Eye (tissue), 1 donor: ENCODE measurements around the gene PTPN12.
A peak's percentile ranks its signal among the peaks of the same experiment; 100 is the strongest.
"Not testable (repeated sequence)": the region's sequence is repeated elsewhere in the genome, so short reads cannot be mapped to it uniquely, and the experiment has no call there.

Source experiments
- DNase-seq: peaks from one replicate; pipeline ENCODE4 v3.0.0-alpha.2; 2015

The PTPN12 gene

DNA sequence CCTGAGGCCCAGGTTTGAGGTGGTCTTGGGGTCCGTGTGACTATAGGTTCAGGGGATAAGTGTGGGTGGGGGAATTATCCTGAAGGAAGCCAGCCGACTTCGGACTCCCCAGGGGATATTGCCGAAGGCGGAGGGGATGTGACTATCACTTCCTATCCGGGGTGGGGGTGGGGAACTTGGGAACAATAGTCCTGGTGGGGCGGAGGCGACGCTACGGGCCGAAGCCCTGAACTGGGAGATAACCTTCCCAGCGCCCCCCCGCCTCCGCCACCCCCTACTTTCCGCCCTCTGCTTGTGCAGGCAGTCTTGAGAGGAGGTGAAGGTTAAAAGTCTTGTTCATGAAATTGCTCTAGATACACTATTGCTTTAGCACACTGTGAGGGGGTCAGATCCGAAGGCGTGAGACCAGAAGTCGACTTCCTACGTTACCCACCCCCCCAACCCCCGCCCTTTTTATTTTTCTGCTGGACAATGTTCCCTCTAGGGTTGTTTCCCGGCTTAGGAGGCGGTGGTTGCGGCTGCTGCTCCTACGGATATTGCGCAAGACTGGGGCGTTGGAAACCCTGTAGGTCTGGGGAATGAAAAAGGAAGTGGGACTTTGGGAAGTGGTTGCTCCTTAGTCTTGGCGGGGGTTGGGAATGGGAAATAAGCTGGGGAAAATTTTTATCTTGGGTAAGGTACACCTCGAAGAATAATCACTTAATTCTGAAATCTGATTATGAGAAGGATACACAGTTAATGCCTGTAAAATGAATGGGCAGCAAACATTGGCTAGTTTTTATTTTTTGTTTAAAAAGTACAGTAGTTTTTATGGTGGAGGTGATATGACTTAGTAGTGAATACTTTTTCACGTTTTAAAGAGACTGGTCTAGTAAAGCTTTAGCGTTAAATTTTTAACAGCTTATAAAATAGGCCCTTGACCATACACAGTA lies 1.5 kb downstream of the PTPN12 start:
- peak; percentile 87 for DNase-seq

DNA sequence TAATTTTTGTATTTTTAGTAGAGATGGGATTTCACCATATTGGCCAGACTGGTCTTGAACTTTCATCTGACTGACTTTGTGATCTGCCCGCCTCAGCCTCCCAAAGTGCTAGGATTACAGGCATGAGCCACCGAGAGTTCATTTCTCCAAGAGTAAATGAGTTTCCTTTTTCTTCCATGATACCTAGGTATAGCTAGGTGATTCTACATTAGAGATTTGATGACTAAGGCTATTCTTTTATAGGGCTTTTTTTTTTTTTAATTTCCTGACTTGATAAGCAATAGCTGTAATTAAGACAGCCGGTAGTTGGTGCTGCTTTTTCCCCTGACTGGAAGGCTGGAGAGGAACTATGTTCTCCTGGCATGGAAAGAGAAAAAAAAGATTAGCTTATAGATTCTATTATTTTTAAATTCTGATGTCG lies 3.3 kb downstream of the PTPN12 start:
- DNase-seq, result no peak

DNA sequence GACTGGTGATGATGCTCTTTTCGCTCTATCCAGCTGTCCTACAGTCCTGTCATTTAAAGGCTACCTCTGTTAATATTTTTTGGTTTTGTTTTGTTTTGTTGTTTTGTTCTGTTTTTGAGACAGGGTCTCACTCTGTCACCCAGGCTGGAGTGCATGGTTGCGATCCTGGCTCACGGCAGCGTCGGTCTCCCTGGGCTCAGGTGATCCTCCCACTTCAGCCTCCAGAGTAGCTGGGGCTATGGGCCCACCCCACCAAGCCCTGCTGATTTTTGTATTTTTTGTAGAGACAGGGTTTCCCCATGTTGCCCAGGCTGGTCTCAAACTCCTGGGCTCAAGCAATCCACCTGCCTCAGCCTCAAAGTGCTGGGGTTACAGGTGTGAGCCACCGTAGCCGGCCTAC lies 3.9 kb downstream of the PTPN12 start:
- DNase-seq, result not testable (repeated sequence)

DNA sequence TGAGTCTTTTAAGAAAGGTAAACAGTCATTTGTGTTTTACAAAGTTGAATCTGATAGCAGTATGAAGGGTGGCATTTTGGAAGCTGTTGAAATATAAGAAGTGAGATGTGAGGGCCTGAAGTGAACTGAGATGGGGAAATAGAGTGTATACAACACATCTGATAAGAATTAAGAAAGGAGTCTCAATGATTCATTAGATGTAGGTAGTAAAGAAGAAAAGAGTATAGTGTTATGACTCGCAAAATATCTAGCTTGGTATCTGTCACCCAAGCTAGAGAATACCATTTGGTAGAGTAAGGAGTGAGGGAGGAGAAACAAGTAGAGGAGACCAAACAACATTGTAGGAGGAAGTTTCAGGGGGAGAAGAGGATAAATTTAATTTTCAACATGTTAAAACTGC lies 5.3 kb downstream of the PTPN12 start:
- no peak for DNase-seq

DNA sequence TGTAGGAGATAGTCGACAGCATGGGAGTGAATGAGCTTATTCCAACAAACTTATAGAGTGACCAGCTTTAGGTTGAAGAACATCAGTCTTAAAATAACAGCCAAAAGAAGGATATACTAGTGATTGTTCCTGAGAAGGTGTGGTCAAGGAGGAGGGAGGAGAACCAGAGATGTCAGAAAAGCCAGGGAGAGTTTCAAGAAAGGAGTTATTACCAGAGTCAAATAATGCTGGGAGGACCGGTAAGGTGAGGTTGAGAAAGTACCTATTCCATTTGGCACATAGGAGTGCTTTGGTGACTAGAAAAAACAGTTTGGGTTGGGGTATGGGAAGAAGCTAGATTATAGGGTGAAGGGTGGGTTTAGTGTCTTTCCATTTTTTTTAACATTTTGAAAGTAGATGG lies 5.8 kb downstream of the PTPN12 start:
- DNase-seq, result no peak

DNA sequence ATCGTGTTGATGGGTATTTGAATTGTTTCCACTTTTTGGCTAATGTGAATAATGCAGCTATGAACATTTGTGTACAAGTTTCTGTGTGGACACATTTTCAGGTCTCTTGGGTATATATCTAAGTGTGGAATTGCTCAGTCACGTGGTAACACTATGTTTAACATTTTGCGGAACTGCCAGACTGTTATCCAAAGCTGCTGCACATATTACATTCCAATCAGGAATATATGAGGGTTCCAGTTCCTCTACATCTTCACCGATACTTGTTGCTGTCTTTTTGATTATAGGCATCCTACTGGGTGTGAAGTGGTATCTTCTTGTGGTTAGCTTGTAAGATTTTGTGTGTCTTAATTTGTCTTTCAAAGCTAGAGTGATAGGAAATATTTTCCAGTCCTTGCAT lies 6.8 kb downstream of the PTPN12 start:
- no peak for DNase-seq

DNA sequence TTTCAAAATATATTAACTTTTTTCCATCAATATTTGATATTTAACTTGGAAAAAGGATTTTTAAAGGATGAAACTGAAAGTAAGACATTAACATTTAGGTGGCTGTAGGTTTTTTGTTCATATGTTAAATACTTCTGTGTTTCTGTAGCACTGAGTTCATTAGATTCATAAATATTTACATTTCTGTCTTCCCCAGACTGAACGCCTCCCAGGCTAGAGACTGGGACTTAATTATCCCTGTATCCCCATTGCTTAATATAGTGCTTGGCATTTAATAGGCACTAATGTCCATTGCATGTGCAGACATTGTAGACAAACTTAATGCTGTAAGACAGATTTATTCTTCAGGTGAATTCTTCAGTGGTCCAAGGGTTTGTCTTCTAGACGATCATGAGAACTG lies 7.4 kb downstream of the PTPN12 start:
- no peak for DNase-seq

DNA sequence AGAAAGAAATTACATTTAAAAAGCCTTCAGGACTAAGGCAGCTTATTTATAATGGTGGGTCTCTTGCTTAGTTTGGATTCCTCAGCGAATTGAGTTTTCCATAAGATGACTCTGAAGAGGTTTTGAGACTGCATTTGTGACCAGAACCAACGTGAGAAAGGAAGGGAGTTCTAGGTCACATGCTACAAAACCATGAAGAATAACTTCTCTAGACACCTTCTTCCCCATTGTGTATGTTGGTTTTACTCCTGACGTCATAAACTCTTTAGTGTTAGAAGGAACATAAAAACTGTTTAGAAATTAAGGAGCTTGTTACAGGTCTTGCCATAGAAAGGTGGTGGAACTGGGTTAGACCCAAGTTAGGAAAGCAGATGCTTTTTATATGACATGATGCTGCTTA lies 11.1 kb downstream of the PTPN12 start:
- DNase-seq, result no peak

DNA sequence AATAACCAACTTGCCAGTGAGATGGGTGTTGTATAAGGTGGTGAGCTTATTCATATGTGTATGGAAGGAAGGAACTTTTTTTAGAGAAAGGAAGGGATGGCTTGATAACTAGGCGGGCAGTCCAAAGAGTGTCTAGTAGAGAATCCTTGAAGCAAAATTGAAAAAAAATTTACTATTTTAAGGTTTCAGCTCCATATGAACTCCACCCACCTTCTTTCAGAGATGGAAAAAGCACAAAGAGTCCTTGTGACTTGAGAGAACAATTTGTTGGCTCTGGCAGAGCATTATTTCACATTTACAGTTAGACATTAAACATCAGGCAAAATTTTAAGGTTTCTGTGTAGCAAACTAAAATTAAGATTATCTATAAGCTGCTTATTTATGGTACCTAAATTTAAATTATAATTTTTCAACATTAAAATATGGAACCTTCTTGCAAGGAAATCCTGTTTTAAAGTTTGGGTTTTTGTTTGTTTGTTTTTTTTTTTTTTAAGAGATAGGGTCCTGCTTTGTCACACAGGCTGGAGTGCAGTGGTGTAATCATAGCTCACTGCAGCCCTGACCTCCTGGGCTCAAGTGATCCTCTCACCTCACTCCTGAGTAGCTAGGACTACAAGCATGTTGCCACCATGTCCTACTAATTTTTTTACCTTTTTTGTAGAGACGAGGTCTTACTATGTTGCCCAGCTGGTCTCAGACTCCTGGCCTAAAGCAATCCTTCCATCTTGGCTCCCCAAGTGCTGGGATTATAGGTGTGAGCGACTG lies 12.2 kb downstream of the PTPN12 start:
- no peak for DNase-seq

DNA sequence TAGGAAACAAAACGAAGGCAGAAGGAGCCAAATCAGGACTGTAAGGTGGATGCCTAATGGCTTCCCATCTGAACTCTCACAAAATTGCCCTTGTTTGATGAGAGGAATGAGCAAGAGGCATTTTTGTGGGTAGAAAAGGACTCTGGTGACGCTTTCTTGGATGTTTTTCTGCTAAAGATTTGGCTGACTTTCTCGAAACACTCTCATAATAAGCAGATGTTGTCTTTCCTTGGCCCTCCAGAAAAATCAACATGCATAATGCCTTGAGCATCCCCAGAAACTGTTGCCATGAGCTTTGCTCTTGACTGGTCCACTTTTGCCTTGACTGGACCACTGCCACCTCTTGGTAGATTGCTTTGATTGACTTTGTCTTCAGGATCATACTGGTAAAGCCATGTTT lies 13.5 kb downstream of the PTPN12 start:
- DNase-seq, result no peak

DNA sequence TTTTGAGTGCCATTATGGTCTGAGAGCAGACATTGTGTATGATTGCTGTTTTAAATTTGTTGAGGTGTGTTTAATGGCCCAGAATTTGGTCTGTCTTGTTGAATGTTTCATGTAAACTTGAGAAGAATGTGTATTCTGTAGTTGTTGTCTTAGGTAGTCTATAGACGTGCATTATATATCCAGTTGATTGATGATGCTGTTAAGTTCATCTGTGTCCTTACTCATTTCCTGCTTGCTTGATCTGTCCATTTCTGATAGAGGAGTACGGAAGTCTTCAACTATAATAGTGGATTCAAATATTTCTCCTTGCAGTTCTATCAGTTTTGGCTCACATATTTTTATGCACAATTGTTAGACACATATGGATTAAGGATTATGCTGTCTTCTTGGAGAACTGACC lies 16.0 kb downstream of the PTPN12 start:
- DNase-seq, result no peak

DNA sequence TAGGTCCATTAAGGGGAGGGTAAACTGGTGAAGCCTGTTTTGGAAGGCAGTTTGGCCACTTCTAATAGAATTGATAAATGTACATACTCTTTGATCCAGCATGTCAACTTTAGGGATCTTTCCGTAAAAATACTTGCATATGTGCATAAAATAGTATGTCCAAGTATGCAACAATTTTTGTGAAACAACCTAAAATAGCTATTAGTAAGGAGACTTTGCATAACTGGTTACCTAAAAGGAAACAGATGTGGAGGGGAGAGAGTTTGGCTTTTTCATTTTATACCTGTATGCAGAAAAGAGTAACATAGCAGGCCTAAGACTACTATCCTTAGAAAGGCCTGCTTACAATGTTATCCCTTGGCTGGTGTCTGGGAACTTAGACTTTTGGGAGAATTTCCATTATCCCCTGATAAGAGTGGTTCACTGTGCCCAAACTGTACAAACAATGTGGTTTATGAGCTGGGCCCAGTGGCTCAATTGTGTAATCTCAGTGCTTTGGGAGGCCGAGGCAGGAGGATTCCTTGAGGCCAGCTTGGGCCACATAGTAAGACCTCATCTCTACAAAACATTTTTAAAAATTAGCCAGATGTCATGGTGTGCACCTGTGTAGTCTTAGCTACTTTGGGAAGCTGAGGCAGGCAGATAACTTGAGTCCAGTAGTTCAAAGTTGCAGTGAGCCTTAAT lies 21.3 kb downstream of the PTPN12 start:
- no peak for DNase-seq

DNA sequence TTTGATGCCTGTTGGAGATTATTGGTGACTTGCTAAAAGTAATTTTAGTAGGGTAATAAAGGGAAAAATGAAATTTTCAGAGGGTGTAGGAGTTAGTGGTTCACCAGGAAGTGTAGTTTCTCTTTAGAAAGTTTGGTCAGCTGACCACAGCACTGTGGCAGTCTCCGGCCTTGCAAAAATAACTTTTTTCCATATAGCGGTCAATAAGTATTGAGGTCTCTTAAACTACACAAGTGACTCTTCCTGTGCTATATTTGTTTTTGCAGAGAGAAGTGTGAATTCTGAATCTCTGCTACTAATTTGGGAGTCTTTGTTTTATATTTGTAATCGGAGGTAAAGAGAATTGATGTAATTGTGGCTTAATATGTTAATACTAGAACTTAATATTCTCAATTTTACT lies 24.3 kb downstream of the PTPN12 start:
- no peak for DNase-seq

DNA sequence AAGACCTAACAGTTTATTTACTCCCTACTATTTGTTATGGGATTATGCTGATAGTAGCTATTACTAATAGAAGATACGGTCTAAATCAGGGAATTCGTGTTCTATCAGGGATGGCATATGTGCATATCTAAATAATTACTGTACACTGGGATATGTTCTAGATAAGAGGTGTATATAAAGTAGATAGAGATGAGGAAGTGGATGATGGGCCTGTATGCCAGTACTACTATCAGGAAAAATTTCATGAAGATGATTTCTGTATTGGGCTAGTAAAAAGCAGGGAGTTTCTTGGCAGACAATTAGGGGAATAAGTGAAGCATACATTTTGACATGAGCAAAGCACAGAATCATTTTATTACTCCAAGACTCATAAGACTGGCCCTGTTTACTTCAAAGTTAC lies 26.2 kb downstream of the PTPN12 start:
- no peak for DNase-seq

DNA sequence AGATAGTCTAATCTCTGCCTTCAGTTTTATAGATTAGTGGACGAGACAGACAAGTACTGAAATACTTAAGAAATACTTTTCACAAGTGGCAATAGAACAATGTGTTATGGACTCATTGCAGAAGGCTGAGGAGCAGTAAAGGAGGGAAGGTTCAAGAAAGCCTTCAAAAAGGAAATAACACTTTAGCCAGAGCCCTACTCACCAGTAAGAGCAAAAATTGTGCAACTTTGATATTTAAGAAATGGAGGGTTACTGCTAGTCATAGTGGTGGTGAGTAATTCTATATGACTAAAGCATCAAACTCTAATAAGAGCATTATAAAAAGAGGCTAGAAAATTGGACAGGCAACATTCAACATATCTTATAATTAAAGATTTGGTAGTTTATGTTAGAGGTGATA lies 28.8 kb downstream of the PTPN12 start:
- no peak for DNase-seq

DNA sequence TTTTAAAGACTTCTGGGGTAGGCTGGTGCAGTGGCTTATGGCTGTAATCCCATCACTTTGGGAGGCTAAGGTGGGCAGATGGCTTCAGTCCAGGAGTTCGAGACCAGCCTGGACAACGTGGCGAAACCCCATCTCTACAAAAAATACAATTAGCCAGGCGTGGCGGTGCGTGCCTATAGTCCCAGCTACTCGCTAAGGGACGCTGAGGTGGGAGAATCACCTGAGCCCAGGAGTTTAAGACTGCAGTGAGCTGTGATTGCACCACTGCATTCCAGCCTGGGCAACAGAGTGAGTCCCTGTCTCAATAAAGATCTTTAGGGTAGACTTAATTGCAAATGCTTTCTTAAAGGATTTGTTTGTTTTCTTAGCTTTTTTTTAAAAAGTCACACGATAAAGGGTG lies 29.3 kb downstream of the PTPN12 start:
- DNase-seq, result no peak

DNA sequence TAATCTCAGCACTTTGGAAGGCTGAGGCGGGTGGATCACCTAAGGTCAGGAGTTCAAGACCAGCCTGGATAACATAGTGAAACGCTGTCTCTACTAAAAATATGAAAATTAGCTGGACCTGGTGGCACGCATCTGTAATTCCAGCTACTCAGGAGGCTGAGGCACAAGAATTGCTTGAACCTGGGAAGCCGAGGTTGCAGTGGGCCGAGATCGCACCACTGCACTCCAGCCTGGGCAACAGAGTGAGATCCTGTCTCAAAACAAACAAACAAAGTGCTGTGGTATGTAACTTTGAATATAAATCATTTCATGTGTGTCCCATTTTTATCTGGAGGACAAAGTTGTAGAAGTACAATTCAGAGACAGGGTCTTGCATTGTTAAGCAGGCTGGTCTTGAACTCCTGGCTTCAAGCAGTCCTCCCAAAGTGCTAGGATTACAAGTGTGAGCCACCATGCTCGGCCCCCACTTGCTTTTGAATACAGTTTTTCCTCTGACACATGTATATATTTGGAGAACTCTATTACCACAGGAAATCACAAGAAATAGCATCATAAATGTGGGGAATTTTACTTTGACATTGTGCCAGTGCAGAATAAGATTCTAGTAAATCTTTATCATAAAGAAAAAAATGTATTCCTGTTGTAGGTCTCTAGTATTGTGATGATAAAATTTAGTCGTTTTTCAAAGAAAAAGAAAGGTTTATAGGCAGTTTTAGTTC lies 32.6 kb downstream of the PTPN12 start:
- DNase-seq, result no peak

DNA sequence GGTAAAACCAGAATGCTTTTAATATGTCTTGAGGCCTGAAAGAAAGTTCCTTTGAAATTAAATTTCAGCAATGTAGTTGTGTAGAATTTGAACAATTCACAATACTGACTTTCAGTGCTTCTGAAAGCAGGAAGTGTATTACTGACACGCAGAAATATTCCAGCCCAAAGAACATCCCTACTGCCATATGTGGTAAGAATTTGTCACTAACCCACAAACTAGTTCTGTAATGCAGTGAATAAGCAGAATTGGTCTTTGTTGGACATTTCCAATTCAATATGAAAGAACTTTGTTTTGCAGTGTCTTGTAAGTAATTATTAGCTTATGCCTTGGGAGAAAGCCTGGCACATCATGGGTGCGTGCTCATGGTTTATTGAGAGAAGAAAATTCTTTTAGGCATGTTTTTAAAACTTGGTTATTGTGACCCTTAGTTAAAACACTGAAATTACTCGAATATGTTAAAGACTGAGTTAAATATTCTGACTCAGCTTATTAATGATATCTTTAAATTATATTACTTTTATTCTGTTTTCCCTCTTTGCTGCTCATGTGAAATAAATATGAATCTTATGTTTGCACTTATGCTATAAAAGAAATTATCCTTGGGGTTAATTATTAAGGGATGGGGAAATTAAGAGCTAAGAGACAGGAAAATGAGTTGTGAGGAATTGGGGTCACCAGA lies 33.4 kb downstream of the PTPN12 start:
- no peak for DNase-seq

DNA sequence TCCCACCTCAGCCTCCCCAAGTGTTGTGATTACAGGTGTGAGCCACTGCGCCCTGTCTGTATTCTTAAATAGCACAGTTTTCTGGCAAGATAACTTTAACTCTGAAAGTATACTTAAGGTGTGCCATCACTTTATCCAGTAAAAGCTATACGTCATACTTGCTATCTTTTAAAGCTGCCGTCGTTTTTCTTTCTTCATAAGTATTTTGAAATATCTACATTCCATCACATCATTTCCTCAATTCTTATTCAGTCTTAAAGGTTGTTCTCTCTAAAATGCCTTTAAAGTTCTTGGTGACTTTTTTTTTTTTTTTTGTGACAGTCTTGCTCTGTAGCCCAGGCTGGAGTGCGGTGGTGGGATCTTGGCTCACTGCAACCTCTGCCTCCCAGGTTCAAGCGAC lies 34.7 kb downstream of the PTPN12 start:
- no peak for DNase-seq

DNA sequence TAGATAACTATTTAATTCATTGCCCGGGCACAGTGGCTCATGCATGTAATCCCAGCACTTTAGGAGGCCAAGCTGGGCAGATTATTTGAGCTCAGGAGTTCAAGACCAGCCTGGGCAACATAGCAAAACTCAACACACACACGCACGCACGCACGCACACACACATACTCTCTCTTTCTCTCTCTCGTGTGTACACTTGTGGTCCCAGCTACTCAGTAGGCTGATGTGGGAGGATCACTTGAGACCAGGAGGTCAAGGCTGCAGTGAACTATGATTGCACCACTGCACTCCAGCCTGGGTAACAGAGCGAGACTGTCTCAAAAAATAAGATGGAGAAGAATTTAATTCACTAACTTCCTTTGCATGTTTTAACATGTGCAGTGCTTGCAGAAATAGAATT lies 38.1 kb downstream of the PTPN12 start:
- no peak for DNase-seq

DNA sequence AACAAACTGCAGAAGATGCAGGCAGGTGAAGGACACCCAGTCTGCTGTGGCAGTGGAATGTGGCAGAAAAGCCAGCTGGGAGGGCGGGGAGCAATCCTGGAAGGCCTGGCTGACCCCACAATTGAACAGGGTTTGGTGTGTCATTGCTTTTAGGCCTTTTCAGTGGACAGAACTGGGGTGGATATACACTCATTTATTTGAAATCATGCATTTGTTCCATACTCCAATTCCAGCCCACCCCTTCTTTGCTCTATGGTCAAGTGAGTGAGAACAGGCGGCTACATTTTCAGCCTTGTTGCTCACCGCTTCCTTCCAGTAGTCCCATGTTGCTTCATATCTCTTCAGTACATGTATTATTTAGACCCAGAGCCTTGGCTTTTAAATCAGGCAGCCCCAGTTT lies 39.8 kb downstream of the PTPN12 start:
- DNase-seq, result no peak

DNA sequence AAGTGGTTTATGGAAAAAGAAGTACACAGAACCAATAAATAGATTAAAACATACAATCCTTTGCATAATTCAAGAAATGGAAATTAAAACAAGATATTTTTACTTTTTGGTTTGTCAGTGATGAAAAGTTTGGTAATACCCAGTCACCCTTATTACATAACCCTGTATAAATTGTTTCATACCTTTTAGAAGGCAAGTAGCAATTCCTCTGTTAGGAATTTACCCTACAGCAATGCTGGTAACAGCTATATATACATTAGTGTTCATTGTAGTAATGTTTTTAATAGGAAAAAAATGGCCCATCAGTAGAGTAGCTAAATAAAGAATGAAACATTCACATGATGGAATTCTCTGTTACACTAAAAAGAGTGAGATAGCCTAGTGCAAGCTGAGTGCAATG lies 42.7 kb downstream of the PTPN12 start:
- DNase-seq, result no peak
